ENCODE data around the gene TTC32.

TTC32 gene

DNA sequence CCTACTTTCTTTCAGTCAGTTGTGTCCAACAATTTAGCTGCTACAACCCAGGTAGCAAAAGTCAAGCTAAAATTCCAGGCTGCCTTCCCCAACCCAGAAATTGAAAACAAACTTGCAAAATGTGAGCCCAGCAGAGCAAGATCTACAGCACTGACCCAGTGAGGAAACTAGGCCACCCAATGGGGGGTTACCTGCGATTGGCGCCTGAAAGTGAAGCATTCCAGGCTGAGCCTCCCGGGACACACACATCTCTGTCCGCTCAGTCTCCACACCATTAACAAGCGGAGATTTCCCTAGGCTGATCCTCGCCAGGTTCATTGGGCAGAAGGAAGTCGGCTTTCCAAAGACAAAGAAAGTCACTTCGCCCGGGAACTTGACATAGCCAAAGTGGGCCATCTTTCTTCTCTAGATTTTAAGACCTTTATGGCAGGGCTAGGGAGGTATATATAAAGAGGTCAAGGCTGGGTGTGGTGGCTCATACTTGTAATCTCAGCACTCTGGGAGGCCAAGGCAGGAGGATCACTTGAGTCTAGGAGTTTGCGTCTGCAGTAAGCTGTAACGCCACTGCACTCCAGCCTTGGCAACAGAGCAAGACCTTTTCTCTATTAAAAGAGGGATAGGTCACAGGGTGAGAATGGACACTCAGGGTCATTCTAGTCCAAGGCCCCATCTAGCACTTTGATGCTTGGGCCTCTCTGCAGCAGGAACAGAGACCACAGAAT lies 53.6 kb downstream of the TTC32 start:
- DNase-seq: no peak

DNA sequence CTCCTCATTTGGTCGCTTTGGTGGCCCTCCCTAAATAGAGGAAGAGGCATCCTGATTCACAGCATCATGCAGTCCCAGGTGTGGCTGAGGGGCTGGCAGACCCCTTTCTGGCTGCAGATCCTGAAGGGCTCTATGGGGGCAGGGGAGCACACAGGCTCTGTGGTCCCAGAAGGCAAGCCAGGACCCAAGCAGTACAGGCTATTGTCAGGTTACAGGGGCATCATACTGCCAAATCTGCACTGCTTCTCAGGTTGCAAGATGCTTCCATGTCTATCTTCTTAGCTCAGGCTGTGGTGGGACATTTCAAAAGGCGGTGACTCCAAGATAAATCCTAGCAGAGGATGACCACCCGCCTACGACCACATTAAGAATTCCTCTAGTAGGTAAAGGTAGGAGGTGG lies 54.3 kb downstream of the TTC32 start:
- DNase-seq: no peak
